Adrenal gland (tissue), 12 donors: Measurements from ENCODE around the gene ANKRD2. TPM values are rescaled to one million over a fixed set of nuclear protein-coding genes. Genes with fewer than 3 reads are reported as not detected.

Source experiments
- DNase-seq, 7 donors: peaks; one replicate each; pipeline ENCODE4 v3.0.0-alpha.2; 2019 to 2020
- H3K27ac ChIP-seq, 5 donors: fragments of 200-600 bp; sonication (generic) in 4 of 5; 1 replicate in 3 of 5; 2 replicates in 2 of 5; pipeline versions ENCODE4 v1.5.1 to v1.8.0; 2016 to 2020; ENCODE audit warnings: mild to moderate bottlenecking in 1 of 5
- H3K27me3 ChIP-seq: fragments of 200-600 bp; 2 replicates; pipeline ENCODE4 v1.8.0; 2021
- H3K36me3 ChIP-seq, 2 donors: fragments of 200-600 bp; replicated peaks in 1 of 2; 1 replicate in 1 of 2; 2 replicates in 1 of 2; pipeline versions ENCODE4 v1.5.1 to v1.8.0; 2018 to 2022
- H3K4me1 ChIP-seq, 2 donors: fragments of 200-600 bp; replicated peaks in 1 of 2; 1 replicate in 1 of 2; 2 replicates in 1 of 2; pipeline versions ENCODE4 v1.5.1 to v1.8.0; 2018 to 2021
- H3K4me3 ChIP-seq, 4 donors: fragments of 200-600 bp; sonication (generic) in 3 of 4; one replicate each; pipeline ENCODE4 v1.5.1; 2016 to 2018
- H3K9me3 ChIP-seq, 3 donors: fragments of 200-600 bp; sonication (generic) in 1 of 3; replicated peaks in 1 of 3; 1 replicate in 2 of 3; 2 replicates in 1 of 3; pipeline versions ENCODE4 v1.5.1 to v1.8.0; 2016 to 2021
- POLR2A ChIP-seq, 2 donors: fragments of 450-650 bp; IDR thresholded peaks; one replicate each; pipeline ENCODE4 v1.6.1; 2017; ENCODE audit warnings: antibody characterized with exemption in 2 of 2, mild to moderate bottlenecking in 2 of 2, moderate library complexity in 1 of 2
- WGBS, 4 donors: extraction: QIAGEN DNeasy Blood & Tissue Kit in 2 of 4; methylation state at CpG; one replicate each; pipeline versions ENCODE4 v1.1.5 to v1.1.7; 2013 to 2017; 5-methylcytosine and 5-hydroxymethylcytosine counted together
- intact Hi-C, 2 donors: fragments of 100-400 bp; cut with DNase I; formaldehyde crosslinking; loops; one replicate each; pipeline versions ENCODE4 v1.14.1 to v1.15.0; 2022 to 2023
- polyA plus RNA-seq, 3 donors: library from polyadenylated mRNA; stranded (reverse); fragments of 200-250 nt in 2 of 3; fragments of 350-450 nt in 1 of 3; fragmentation: Illumina TruSeq in 1 of 3; extraction: RNeasy Lipid Tissue Mini Kit (QIAGEN cat#74804) in 1 of 3; gene quantifications; one replicate each; pipeline ENCODE4 v1.2.3, GENCODE V29; 2013 to 2014
- total RNA-seq, 9 donors: library from RNA; depleted of rRNA in 4 of 9; stranded (reverse); fragments of >200 nt in 4 of 9; fragments of 120-200 nt in 1 of 9; fragmentation: NEBNext Ultra II Directional in 1 of 9; extraction: Animal tissue kit (Norgen Biotek cat#: 25700) in 1 of 9; gene quantifications; one replicate each; pipeline versions ENCODE4 v1.1.0 to v1.2.4, GENCODE V29; 2013 to 2023
- TF ChIP-seq, protein P1 (sequence below), 6 experiments: fragments of 450-650 bp in 4 of 6; fragments of 200-600 bp in 2 of 6; sonication (generic) in 1 of 6; IDR thresholded peaks; 1 replicate in 5 of 6; 2 replicates in 1 of 6; pipeline versions ENCODE4 v1.5.1 to v1.8.0; 2016 to 2021; ENCODE audit warnings: antibody characterized with exemption in 6 of 6, mild to moderate bottlenecking in 2 of 6, moderate library complexity in 1 of 6
- donor health status: healthy with polysubstance abuse.
- donor health status: Bipolar disorder and iron deficiency.
- donor health status: DM: yes; HTN: yes; CAD: no.
- donor health status: DM: no; HTN: no; CAD: no.
- donor health status: DM: no; HTN: no; CAD: no.
- donor health status: DM: yes; HTN: yes; CAD: no.

ANKRD2 gene
- total and polyA plus RNA-seq, 12 donors = 0.24 to 2.9 (median 0.96) TPM; not detected in 2

DNA sequence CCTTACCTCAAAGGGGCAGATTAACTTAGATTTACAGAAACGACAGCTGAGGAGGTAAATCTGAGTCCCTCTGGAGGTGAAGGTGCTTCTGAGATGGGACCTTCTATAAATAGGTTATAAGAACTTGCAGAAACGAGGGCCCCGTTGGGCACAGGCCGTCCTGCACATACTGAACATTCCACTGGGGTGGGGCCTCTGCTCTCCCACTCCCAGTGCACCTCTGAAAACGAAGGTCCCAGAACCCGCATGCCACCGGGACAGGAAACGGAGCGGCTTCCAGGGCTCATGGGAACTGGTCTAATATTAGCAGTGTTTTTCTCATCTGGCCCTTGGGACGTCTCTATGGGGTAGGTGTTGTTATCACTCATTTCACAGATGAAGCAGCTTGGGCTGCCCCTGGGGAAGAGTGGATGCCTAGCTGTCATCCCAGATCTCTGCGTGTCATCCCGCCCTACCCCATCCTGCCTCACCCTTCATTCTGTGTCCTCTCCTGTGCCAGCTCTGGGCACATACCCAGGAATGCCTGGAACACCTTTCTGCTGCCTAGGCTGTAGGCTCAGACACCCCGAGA lies 36.5 kb downstream of the ANKRD2 start:
- TF ChIP-seq, protein P1, sequence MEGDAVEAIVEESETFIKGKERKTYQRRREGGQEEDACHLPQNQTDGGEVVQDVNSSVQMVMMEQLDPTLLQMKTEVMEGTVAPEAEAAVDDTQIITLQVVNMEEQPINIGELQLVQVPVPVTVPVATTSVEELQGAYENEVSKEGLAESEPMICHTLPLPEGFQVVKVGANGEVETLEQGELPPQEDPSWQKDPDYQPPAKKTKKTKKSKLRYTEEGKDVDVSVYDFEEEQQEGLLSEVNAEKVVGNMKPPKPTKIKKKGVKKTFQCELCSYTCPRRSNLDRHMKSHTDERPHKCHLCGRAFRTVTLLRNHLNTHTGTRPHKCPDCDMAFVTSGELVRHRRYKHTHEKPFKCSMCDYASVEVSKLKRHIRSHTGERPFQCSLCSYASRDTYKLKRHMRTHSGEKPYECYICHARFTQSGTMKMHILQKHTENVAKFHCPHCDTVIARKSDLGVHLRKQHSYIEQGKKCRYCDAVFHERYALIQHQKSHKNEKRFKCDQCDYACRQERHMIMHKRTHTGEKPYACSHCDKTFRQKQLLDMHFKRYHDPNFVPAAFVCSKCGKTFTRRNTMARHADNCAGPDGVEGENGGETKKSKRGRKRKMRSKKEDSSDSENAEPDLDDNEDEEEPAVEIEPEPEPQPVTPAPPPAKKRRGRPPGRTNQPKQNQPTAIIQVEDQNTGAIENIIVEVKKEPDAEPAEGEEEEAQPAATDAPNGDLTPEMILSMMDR (IDR thresholded peaks at IDR 0.05) = no peak
- TF ChIP-seq POLR2A (IDR thresholded peaks at IDR 0.05) = no peak
- Histone ChIP-seq H3K27ac (peak overlapping the region in 1 of 5 donors; percentile 22), H3K4me1 (no peaks in the 10 kb centered on the region), H3K9me3 (no peaks in the 10 kb centered on the region), H3K27me3 (no peaks in the 10 kb centered on the region), H3K36me3 (no peaks in the 10 kb centered on the region), H3K4me3 (no peak overlapping the region)
- no peak for DNase-seq
- WGBS, 4 donors = 73 to 84% (median 80%) methylated on average over 11 to 13 of the region's 13 CpGs
- intact Hi-C loops = no loop called here

DNA sequence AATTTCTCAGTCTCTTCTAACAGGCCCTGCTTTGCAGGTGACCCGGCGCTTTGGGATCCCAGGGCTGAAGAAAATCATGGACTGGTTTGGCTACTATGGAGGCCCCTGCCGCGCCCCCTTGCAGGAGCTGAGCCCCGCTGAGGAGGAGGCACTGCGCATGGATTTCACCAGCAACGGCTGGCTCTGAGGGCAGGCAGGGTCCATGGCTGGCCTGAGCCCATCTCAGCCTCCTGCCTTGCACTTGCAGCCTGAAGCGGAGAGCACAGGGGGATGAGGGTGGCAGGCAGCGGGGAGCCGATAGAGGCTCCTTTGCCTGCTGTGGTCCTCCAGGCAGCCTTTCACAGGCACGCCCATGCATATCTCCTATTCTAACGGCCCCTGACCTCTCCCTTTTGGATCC lies 38.9 kb downstream of the ANKRD2 start:
- H3K36me3 ChIP-seq = no peaks in the 10 kb centered on the region
- no peak for DNase-seq
- no peaks in the 10 kb centered on the region for H3K9me3 ChIP-seq
- no peak overlapping the region for H3K27ac ChIP-seq
- TF ChIP-seq, protein P1 (IDR thresholded peaks at IDR 0.05) = no peak
- no peak for TF ChIP-seq POLR2A (IDR thresholded peaks at IDR 0.05)
- WGBS, 4 donors = 83 to 91% (median 86%) methylated on average over 4 to 12 of the region's 12 CpGs
- no peaks in the 10 kb centered on the region for H3K4me1 ChIP-seq
- intact Hi-C loops = loop anchor here (5.0 kb wide), 1 partner anchor 39 kb away; the partner anchor contains the start of gene ANKRD2 (in 2 of the 2)
- H3K4me3 ChIP-seq = no peak overlapping the region
- no peaks in the 10 kb centered on the region for H3K27me3 ChIP-seq

DNA sequence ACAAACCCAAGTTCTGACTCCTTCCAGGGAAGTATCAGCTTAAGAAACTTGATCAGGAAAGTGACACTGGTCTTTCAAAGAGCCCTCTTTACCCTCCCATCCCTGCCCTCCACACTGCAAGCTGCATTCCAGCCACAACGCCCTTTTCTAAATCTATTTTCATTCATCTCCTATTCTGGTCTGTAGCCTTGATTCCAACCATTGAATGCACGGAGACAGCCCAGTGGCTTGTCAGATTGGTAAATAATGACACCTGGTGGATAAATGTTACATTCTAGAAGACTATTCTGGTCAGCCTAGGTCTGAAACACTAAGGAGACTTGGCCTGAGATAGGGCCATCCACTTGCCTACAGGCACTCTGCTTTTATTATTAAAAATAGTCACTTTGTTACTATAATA lies 39.8 kb downstream of the ANKRD2 start:
- Histone ChIP-seq H3K4me1 (no peaks in the 10 kb centered on the region), H3K27ac (no peak overlapping the region), H3K9me3 (no peaks in the 10 kb centered on the region), H3K36me3 (no peaks in the 10 kb centered on the region), H3K27me3 (no peaks in the 10 kb centered on the region), H3K4me3 (no peak overlapping the region)
- WGBS, 4 donors = 18 to 35% (median 25%) methylated on average over 2 of the region's 2 CpGs
- intact Hi-C loops = loop anchor here (5.0 kb wide), 1 partner anchor 40 kb away; the partner anchor contains the start of gene ANKRD2 (in 2 of the 2)
- TF ChIP-seq, protein P1 (IDR thresholded peaks at IDR 0.05) = peak; percentile 18 to 67 (median 48)
- no peak for TF ChIP-seq POLR2A (IDR thresholded peaks at IDR 0.05)
- peak in 5 of 7 donors; percentile 33 to 69 (median 37) for DNase-seq

DNA sequence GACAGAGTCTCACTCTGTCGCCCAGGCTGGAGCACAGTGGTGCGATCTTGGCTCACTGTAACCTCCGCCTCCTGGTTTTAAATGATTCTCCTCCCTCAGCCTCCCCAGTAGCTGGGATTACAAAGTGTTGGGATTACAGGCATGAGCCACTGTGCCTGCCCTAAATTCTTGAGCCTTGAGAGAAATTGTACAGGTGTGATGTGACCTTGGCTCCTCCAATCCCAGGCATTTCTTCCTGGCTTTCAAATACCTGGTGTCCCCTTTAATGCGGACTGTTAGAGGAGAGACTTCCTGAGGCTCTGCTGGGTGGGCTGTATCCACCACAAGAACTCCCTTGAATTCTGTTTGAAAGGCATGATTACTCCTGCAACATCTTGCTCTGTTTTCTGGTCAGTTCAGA lies 45.7 kb downstream of the ANKRD2 start:
- Histone ChIP-seq H3K27me3 (no peaks in the 10 kb centered on the region), H3K27ac (no peak overlapping the region), H3K4me1 (no peaks in the 10 kb centered on the region), H3K36me3 (no peaks in the 10 kb centered on the region), H3K4me3 (no peak overlapping the region), H3K9me3 (no peaks in the 10 kb centered on the region)
- TF ChIP-seq POLR2A (IDR thresholded peaks at IDR 0.05) = no peak
- TF ChIP-seq, protein P1 (IDR thresholded peaks at IDR 0.05) = no peak
- DNase-seq = no peak
- WGBS, 4 donors = 90 to 100% (median 94%) methylated on average over 4 of the region's 4 CpGs
- intact Hi-C loops = no loop called here
